Smooth muscle cell (in vitro differentiated cells): ENCODE measurements around the gene ELOB. TPM values are rescaled to one million over a fixed set of nuclear protein-coding genes. Genes with fewer than 3 reads are reported as not detected.

Experiments used
- DNase-seq: peaks from one replicate; lab custom pipeline; 2025; ENCODE audit not compliant: unreplicated experiment; lab: John Stamatoyannopoulos, UW
- H2AFZ ChIP-seq: fragments of 200-600 bp; sonication (generic); 2 replicates; pipeline ENCODE4 v1.6.0; 2016; ENCODE audit warnings: antibody characterized with exemption, low read depth, mild to moderate bottlenecking
- H3F3A ChIP-seq: fragments of 200-600 bp; sonication (generic); 2 replicates; pipeline ENCODE4 v1.6.0; 2017; ENCODE audit warnings: antibody characterized with exemption, low read depth
- H3K27ac ChIP-seq: fragments of 200-600 bp; sonication (generic); 2 replicates; pipeline ENCODE4 v1.5.1; 2016; ENCODE audit warnings: low read depth, mild to moderate bottlenecking
- H3K27me3 ChIP-seq: fragments of 200-600 bp; sonication (generic); 2 replicates; pipeline ENCODE4 v1.6.1; 2016; ENCODE audit warnings: low read depth, mild to moderate bottlenecking
- H3K36me3 ChIP-seq: fragments of 200-600 bp; sonication (generic); 2 replicates; pipeline ENCODE4 v1.5.1; 2016; ENCODE audit warnings: low read depth
- H3K4me1 ChIP-seq: fragments of 200-600 bp; sonication (generic); 2 replicates; pipeline ENCODE4 v1.5.1; 2016; ENCODE audit warnings: low read depth
- H3K4me2 ChIP-seq: fragments of 200-600 bp; sonication (generic); 2 replicates; pipeline ENCODE4 v1.6.0; 2016; ENCODE audit warnings: mild to moderate bottlenecking
- H3K4me3 ChIP-seq: fragments of 200-600 bp; sonication (generic); 2 replicates; pipeline ENCODE4 v1.5.1; 2016; ENCODE audit warnings: mild to moderate bottlenecking
- H3K79me2 ChIP-seq: fragments of 200-600 bp; sonication (generic); 2 replicates; pipeline ENCODE4 v1.6.0; 2016; ENCODE audit warnings: low read depth, mild to moderate bottlenecking
- H3K9ac ChIP-seq: fragments of 200-600 bp; sonication (generic); 2 replicates; pipeline ENCODE4 v1.6.0; 2016; ENCODE audit warnings: low read depth
- H3K9me3 ChIP-seq: fragments of 200-600 bp; sonication (generic); replicated peaks from 2 replicates; pipeline ENCODE4 v1.5.1; 2016; ENCODE audit warnings: low read depth
- H4K20me1 ChIP-seq: fragments of 200-600 bp; sonication (generic); 2 replicates; pipeline ENCODE4 v1.6.0; 2016; ENCODE audit warnings: low read depth
- CTCF ChIP-seq: fragments of 200-600 bp; sonication (generic); IDR thresholded peaks from 2 replicates; pipeline ENCODE4 v1.5.1; 2017; ENCODE audit warnings: borderline replicate concordance, mild to moderate bottlenecking, antibody characterized with exemption; ENCODE audit not compliant: insufficient read depth, poor library complexity, severe bottlenecking
- WGBS: methylation state at CpG from one replicate; pipeline ENCODE4 v1.1.7; 2016; ENCODE audit warnings: low lambda C conversion rate; 5-methylcytosine and 5-hydroxymethylcytosine counted together
- polyA plus RNA-seq: library from polyadenylated mRNA; unstranded; fragments of >200 nt; fragmentation: Nextera tagmentation; extraction: Ambion mirVana; gene quantifications from 2 replicates; pipeline ENCODE4 v1.2.1, GENCODE V29; 2016
- total RNA-seq: library from RNA; depleted of rRNA; stranded (reverse); fragments of >200 nt; gene quantifications from 2 replicates; pipeline ENCODE4 v1.2.3, GENCODE V29; 2014

Gene ELOB
- total and polyA plus RNA-seq, 2 experiments from 2014 or later = 709 to 1,090 TPM

DNA sequence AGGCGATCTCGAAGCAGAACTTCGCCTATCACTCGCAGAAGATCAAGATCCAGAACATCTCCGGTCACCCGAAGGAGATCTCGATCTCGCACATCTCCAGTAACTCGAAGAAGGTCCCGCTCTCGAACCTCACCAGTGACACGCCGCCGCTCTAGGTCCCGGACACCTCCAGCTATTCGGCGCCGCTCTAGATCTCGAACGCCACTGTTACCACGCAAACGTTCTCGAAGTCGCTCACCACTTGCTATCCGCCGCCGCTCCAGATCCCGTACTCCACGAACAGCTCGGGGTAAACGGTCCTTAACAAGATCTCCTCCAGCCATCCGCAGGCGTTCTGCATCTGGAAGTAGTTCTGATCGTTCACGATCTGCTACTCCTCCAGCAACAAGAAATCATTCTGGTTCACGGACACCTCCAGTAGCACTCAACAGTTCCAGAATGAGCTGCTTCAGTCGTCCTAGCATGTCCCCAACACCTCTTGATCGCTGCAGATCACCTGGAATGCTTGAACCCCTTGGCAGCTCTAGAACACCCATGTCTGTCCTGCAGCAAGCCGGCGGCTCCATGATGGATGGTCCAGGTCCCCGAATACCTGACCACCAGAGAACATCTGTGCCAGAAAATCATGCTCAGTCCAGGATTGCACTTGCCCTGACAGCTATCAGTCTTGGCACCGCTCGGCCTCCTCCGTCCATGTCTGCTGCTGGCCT is 10.5 kb downstream of the ELOB start:
- Histone ChIP-seq H3K27ac (no peak overlapping the region), H3F3A (peaks cover 29% of the 10 kb centered on the region), H2AFZ (no peak overlapping the region), H3K4me2 (no peak overlapping the region), H3K79me2 (peaks cover 71% of the 10 kb centered on the region), H3K4me3 (no peak overlapping the region), H4K20me1 (peaks cover 100% of the 10 kb centered on the region), H3K36me3 (peaks cover 31% of the 10 kb centered on the region), H3K9me3 (no peaks in the 10 kb centered on the region), H3K4me1 (no peaks in the 10 kb centered on the region), H3K27me3 (no peaks in the 10 kb centered on the region), H3K9ac (no peak overlapping the region)
- no peak for TF ChIP-seq CTCF
- no peak for DNase-seq
- 97% methylated on average over 44 of the region's 44 CpGs for WGBS

- Histone ChIP-seq H3K79me2 (peaks cover 79% of the 10 kb centered on the region), H4K20me1 (peaks cover 100% of the 10 kb centered on the region), H3K9ac (no peak overlapping the region), H3K27ac (no peak overlapping the region), H3K4me3 (no peak overlapping the region), H3K4me2 (no peak overlapping the region), H3F3A (peaks cover 21% of the 10 kb centered on the region), H3K9me3 (no peaks in the 10 kb centered on the region), H2AFZ (no peak overlapping the region), H3K27me3 (no peaks in the 10 kb centered on the region), H3K4me1 (no peaks in the 10 kb centered on the region), H3K36me3 (peaks cover 40% of the 10 kb centered on the region)
- DNase-seq = no peak
- TF ChIP-seq CTCF = no peak
- WGBS = 98% methylated on average over 73 of the region's 73 CpGs
Measured at GRCh38 chr16:2765462-2766404, 11.3 kb downstream of the ELOB start.

- peaks cover 26% of the 10 kb centered on the region for H3F3A ChIP-seq
- 97% methylated on average over 9 of the region's 9 CpGs for WGBS
- no peak for DNase-seq
- H2AFZ ChIP-seq = no peak overlapping the region
- H3K9me3 ChIP-seq = no peaks in the 10 kb centered on the region
- peaks cover 100% of the 10 kb centered on the region for H4K20me1 ChIP-seq
- peaks cover 90% of the 10 kb centered on the region for H3K79me2 ChIP-seq
- H3K4me1 ChIP-seq = no peaks in the 10 kb centered on the region
- H3K36me3 ChIP-seq = peaks cover 50% of the 10 kb centered on the region
- H3K4me2 ChIP-seq = no peak overlapping the region
- no peak overlapping the region for H3K27ac ChIP-seq
- no peak overlapping the region for H3K9ac ChIP-seq
- H3K4me3 ChIP-seq = no peak overlapping the region
- no peak for TF ChIP-seq CTCF
- H3K27me3 ChIP-seq = no peaks in the 10 kb centered on the region
Measured at GRCh38 chr16:2764718-2765117, 12.4 kb downstream of the ELOB start.
